Stimulated activated CD4-positive, alpha-beta T cell treated with anti-CD3 and anti-CD28 coated beads, Interleukin-2, amount 100 ng/mL, for 24 hours (primary cell): ENCODE data around the gene ZDHHC1.
"Not testable (repeated sequence)": the region's sequence is repeated elsewhere in the genome, so short reads cannot be mapped to it uniquely, and the experiment has no call there.

Experiments used
- DNase-seq, 2 donors: peaks; one replicate each; pipeline ENCODE4 v3.0.0-alpha.2; 2020

The ZDHHC1 gene

DNA sequence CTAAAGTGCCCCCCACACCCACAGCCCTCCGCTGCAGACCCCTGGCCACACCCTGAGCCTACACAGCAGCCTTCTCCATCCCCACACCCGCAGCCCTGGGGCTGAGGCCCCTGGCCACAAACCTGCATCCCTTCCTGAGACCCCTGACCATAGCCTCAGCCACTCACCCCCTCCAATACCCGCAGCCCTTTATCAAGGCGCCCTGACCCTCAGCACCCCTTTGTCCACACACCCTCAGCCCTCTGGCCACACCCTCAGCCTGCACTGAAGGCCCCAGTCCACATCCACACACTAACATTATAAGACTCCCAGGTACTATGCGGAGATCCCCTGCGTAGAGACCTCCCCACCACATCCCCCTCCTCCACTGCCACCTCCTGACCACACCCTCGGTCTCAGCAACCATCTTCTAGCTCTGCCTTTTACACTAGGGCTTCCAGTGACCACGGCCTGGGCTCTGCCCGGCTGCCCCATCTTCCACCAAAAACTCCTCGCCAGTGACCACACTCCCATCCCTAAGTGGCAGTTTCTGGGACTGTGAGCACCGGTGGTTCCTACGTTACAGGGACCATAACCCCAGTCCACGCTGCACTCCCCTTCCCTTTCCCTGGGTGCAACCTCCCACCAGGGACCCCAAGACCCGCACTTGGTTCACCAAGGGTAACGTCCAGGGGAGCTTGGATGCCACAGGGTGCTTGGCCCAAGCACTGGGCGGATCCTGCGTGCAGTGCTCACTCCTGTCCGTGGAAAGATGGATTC, 23.8 kb downstream of the ZDHHC1 start:
- DNase-seq, result no peak

- no peak for DNase-seq
Observed at GRCh38 chr16:67391424-67392300, 24.6 kb downstream of the ZDHHC1 start.

DNA sequence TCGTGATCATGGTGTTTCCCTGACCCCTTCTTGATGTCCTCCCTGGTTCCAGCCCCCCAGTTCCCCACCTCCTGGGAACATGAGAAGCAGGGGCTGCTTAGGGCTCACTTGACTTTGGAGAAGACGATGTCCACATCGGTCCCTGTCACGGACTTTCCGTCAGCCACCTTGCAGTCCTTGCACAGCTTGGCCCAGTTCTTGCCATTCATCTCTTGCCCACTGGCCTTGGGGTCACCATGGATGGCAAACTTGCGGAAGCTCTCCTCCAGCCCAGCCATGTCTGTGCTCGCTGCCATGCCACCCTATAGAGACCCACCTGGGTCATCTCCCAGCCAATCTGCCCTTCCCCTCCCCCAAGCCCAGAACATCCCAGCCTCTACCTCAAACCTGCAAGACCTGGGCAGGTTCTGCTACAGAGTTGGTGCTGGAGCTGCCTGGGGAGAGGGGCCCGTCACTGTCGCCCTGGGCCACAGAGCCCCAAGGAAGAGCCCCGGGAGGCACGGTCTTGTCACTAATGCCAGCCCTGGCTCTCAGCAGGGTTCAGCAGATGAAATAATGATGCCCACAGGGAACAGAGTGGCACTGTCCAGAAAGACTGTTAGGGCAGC, 25.4 kb downstream of the ZDHHC1 start:
- DNase-seq, result no peak

- no peak for DNase-seq
Observed at GRCh38 chr16:67389911-67390815, 26.1 kb downstream of the ZDHHC1 start.

DNA sequence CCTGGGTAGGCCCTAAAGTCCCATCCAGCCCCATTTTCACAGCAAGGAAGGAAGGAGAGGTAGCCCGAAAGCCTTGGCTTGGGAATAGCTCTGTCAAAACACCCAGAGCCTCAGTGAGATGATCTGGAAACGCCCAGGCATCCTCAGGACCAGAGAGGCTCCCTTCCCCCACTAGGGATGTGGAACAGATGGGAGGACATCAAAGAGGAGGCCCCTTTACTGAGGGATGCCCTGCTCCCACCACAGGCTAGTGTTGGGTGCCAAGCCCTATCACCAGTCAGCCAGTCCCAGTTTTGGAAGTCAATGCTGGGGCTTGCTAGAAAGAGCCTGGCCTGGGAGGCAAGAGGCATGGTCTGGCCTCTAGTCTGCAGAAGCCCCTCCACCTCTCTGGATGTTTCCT, 27.7 kb downstream of the ZDHHC1 start:
- no peak for DNase-seq

- DNase-seq, result no peak
Observed at GRCh38 chr16:67388191-67388590, 28.1 kb downstream of the ZDHHC1 start.

DNA sequence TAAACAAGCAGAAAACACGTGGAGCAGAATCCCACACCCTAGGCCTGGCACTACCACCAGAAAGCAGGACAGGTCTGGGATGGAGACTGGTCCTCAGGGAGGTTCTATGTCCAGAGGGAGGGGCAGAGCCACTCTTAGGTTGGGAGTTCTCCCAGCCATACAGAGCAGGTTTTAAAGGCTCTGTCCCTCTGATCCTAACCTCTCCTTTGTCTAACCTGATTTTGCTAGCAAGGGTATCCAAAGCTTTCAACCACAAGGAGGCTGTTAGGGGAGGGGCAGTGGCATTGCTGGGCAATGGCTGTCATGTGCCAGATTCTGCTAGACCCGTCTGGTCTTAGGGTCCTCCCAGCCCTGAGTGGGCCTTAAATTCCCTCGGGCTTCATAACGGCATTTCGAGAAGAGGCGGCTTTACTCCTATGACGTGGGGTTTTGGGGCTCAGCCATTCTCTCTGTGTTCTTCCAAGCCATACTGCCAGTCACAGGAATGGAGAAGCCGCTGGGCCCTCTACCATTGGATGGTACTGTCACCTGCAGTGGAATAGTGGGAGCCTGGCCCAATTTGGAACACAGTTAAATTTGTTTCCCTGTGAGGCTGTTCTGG, 28.7 kb downstream of the ZDHHC1 start:
- DNase-seq, result no peak

GRCh38 chr16:67386861-67387455, 29.3 kb downstream of the ZDHHC1 start:
- no peak for DNase-seq

DNA sequence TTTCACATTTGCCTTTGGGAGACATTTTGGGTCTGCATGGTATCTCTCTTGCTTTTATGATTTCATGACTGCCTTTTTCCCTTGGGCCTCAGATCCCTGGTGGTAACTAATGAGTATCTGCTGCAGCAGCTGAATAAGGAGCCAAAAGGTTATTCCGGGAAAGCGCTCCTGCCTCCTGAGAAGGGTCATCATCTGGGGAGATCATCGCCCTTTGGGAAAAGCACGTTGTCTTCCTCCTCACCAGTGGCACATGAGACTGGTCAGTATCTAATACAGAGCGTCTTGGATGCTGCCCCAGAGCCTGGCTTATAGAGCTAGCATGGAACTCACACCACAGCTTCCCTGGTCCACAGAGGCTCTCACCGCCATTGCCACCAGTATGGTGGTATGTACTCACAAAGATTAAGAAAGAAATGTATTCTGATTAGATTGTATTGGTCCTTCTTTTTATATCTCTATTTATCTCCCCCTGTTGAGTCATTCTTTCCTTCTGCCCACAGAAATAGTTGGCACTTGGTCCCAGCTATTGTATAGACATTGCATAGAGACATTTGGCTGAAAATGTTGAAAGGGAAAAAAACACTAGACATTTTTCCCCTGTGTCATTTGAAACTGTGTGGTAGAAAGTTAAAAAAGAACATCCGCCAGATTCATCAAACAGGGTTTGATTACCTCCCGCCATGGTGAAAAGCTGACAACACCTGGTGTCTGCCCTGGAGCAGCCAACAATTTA, 31.3 kb downstream of the ZDHHC1 start:
- DNase-seq, result no peak

GRCh38 chr16:67383284-67383683, 33.0 kb downstream of the ZDHHC1 start:
- DNase-seq, result no peak

GRCh38 chr16:67378642-67379041, 37.6 kb downstream of the ZDHHC1 start:
- DNase-seq, result no peak

DNA sequence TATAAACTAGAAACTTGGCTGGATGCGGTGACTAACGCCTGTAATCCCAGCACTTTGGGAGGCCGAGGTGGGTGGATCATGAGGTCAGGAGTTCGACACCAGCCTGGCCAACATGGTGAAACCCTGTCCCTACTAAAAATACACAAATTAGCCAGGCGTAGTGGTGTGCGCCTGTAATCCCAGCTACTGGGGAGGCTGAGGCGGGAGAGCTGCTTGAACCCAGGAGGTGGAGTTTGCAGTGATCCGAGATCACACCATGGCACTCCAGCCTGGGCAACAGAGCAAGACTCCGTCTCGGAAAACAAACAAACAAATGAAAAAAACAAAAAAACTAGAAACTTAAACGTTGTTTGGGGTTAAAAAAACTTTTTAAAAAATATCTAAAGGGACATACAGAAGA, 40.3 kb downstream of the ZDHHC1 start:
- DNase-seq, result not testable (repeated sequence)

- no peak for DNase-seq
Observed at GRCh38 chr16:67372664-67373063, 43.6 kb downstream of the ZDHHC1 start.

- DNase-seq, result no peak
Observed at GRCh38 chr16:67370661-67371060, 45.6 kb downstream of the ZDHHC1 start.

GRCh38 chr16:67364600-67365235, 51.6 kb downstream of the ZDHHC1 start:
- DNase-seq, result no peak

DNA sequence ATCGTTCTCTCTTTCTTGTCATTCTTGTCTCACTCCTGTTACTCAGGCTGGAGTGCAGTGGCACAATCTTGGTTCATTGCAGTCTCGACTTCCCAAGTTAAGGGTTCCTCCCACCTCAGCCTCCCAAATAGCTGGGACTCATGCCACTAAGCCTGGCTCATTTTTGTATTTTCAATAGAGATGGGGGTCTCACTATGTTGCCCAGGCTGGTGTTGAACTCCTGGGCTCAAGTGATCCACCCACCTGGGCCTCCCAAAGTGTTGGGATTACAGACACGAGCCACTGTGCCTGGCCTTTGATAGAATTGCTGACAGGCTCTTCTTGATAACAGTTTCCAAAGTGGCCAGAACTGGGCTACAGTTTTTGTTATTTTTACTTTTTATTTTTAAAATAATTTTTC, 55.2 kb downstream of the ZDHHC1 start:
- no peak for DNase-seq

GRCh38 chr16:67359540-67360269, 56.6 kb downstream of the ZDHHC1 start:
- not testable (repeated sequence) for DNase-seq

DNA sequence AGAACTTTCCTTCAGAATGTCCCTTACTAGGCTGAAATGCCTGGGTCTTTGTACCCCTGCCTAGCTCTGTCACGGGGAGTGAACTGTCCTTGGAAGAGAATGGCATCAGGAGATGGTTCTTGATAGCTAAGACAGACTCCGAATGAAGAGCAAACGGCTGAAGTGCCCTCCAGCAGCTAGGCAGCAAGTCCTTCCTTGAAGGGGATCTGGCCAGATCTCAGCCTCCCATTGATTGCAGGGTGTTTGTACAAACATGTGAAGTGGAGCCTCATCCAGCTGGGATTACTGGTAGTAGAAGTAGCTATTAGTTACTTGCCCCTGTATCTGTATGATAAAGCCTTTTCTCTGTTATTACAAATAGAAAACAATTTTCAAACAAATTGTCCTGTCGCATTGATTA, 58.7 kb downstream of the ZDHHC1 start:
- DNase-seq, result no peak

GRCh38 chr16:67356396-67356795, 59.9 kb downstream of the ZDHHC1 start:
- no peak for DNase-seq

DNA sequence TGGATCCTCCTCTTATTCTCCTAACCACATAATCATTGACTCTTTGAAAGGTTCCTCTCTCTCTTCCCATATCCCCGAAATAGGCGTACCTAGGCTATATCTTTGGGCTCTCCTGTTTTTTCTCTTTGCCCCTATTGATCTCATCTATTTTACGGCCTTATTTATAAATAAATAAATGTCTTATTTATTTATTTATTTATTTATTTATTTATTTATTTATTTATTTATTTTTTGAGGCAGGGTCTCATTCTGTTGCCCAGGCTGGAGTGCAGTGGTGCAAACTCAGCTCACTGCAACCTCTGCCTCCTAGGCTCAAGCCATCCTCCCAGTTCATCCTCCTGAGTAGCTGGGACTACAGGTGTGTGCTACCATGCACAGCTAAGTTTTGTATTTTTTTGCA, 63.8 kb downstream of the ZDHHC1 start:
- not testable (repeated sequence) for DNase-seq
